Stimulated activated CD4-positive, alpha-beta T cell treated with anti-CD3 and anti-CD28 coated beads, Interleukin-1b, Interleukin-23, amount 100 ng/mL, for 24 hours (primary cell): ENCODE data around the gene PDE1C.
"Not testable (repeated sequence)": the region's sequence is repeated elsewhere in the genome, so short reads cannot be mapped to it uniquely, and the experiment has no call there.

Experiments used
- DNase-seq, 4 experiments: peaks; one replicate each; pipeline ENCODE4 v3.0.0-alpha.2; 2020; ENCODE audit warnings: low read depth in 4 of 4, low spot score in 1 of 4

PDE1C gene

DNA sequence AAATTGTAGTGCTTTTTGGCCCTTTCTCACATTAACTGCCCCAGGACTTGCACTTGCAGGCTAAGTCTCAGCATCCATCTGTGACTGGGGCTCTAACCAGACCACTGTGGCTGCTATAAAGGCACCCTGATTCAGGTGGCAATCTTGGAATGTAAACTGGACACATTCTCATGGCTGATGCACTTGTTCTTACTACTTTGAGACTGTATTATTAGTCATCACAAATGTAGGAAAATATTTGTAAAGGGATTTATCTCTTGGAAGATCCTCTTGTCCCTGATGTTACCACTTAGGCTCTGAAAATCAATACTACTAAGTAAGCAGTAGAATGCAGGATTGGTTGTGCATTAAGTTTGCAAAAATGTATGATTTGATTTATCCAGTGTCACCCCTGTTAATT is 25.0 kb downstream of the PDE1C start:
- no peak for DNase-seq

DNA sequence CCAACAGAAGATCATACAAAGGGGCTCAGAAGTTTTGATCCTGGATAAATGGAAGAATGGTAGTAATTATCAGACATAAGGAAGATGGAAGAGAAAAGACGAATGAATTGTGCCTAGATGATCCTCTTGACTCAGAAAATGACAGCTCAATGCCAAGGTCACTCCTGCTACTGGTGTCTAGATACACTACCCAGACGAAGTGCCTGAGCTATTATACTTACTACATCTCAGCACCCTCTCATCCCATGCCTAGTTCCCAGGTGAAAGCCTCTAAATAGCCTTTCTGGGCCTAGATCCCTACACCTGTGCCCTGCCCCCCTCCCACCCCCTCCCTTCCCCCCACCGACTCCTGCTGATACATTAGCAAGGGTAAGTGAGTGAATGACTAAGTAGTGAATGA is 25.5 kb downstream of the PDE1C start:
- no peak for DNase-seq

DNA sequence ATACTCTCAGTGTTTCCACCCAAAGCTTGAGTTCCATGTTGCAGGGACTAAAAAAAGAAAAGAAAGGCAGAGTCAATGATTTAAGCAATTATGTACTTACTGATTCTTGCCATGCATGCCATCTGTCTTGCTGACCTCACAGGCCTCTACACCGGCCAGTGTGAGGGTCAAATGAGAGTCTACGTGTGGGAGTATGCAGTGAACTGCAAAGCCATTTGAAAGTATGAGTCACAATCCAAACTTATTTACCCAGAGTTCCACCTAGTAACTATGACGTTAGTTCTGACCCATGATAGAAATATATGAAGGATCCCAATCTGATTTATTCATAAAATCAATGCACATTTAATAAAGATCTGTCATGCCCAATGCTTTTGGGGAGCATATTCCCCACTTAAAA is 26.5 kb downstream of the PDE1C start:
- no peak for DNase-seq

DNA sequence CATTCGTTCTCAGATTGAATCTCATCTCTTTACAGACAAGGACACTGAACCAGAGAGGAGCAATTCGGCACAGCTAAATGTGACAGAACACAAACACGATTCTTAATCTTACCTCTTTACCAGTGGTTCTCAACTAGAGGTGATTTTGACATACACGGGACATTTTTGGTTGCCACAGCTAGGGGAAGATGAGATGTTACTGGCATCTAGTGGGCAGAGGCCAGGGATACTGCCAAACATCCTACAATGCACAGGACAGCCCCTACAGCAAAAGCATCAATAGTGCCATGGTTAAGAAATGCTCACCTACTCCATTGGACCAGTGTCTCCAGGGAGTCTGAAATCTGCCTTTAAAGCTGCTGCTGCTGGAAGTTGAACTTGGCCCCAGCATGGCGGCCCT is 27.3 kb downstream of the PDE1C start:
- DNase-seq, result no peak

DNA sequence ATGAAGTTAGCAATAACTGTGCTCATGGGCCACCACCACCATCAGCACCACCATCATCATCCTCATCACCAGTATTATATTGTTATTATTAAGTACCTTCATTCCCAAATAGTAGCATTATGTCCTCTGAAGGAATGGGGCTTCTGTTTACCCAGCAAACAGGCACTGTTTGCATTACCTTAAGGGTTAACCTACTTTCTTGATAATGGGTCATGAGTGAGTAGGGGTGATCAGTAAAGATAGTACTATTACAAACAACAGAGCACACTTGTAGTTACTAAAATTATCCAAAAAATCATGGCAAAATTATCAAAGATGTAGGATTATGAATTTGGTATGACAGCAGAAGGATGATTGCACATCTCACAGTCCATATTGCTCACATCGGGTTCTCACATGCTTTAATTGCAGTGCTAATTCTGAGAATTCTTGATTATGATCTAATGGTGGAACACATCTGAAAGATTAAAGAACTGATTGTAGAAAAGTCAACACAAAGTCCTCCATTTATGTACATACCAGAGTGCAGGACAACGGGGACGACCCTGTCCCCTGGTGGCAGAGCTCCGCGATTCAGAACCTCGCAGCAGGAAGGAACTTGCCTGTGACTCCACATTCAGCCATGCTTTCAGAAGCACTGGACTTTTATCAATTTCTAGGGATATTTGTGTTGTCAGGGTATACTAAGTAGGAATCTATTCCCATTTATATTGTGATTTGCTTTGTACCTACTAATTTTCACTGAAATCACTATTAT is 31.0 kb downstream of the PDE1C start:
- DNase-seq, result no peak

DNA sequence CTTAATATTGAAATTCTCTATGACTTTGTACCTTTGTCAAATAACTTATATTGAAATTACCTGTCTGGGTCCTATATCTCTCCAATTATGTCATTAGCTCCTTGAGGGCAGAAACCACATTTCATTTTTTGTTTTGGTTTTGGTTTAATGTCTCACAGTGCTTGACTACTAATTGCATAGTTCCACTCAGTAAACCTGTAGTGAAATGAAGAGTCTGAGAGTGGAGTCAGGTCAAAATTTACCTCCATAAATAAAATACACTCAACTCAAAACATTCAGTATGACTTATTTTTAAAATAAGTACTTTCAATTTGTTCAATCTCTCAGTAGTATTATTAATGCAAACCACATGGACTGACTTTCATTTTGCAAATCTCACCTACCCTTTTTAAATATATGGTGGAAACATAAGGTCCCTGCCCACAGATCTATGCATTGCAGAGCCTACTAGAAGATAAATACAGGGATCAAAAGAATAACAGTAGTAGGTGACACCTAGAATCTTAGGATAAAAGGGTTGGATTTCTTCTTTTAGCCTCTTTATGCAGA is 32.5 kb downstream of the PDE1C start:
- DNase-seq, result no peak

DNA sequence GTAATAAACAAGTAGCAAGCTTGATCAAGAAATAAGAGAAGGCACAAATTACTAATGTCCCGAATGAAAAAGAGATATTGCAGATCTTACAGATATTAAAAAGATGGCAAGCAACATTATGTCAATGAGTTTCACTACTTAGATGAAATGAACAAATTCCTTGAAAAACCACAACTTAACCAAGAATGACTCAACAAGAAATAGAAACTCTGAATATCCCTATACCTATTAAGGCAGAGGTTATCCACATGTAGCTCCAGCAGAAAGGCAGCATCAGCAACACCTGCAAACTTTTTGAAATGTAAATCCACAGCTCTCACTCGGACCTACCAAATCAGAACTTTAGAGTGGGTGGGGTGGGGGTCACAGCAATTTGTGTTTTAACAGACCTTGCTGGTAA is 33.6 kb downstream of the PDE1C start:
- DNase-seq, result no peak

DNA sequence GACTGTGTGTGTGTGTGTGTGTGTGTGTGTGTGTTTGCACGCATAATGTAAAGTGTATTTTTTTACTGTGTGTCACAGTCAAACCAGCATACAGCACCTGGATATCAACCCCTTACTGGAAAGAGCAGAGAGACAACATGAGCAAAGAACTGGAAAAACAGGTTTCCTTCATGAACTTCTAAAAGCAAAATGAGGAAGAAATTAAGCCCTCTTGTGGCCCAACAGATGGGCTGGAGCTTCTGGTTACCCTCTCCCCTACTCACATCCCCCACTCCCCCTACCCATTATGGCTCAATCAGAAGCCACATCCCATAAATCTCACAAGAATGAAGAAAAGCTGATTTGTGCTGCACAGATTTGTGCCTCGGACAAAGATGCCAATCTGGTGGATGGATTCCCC is 36.2 kb downstream of the PDE1C start:
- DNase-seq, result no peak

DNA sequence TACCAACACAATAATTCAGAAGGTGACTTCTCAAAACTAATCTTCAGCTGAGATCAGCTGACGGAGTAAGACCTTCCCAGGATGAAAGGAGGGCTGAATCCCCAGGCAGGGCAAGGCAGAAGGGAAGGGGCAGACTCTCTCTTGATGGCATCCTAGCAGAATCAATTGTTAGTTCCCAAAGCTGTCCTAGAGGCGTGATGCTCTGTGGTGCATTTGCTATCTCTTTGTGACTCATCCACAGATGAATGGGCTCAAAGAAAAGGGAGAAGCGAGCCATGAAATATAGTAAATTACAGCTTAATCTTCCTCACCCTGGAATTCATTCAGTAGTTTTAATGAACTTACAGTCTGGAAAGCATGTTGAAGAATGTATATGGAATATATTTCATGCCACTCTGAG is 37.2 kb downstream of the PDE1C start:
- no peak for DNase-seq

DNA sequence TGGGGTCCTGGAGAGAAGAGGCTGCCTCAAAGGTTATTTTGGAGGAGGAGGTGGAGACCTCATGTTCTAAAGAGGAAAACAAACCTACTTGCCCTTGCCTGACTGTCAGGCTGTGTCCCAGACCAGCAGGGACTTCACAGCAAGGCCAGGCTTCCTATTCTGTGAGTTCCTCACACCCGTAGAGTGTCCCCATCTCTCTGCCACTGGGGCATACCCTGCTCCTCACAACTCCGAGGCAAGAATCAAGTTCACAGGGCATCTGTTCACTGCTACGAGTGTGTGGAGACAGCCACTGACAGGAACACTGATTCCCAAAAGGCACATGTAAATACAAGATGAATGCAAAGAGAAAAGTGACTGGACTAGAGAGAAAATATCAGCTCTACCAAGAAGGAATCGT is 38.0 kb downstream of the PDE1C start:
- no peak for DNase-seq

DNA sequence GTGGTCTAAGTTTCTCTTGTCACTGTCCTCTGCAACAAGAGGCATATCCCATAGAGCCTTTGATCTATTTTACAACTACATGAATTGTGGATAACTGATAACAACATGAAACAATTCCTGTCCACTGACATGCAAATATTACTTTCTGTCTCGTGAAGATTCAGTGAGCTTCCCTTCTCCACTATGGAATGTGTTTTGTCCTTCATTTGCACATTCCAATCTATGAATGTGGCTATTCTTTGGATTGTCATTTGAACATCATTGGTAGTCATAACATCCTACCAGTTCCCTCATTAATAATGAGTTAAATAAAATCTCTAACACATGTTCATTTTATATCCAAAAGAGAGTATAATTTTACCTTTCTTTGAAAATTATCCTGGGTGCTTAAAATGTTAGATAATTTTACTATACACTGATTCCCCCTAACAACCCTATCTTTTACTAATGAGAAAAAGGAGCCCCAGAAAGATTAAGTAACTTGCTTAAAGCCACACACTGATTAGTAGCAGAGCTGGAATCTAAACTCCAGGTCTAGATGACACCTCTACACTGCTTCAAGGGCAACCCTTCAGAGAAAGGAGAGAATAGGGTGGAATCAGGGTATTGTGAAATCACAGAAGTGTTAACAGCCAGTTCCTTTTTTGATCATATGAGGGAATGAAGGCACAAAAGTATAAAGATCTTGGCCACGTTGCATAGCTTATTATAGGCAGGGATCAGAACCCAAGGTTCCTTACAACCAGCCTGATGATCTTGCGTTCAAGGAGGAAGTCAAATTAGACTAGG is 39.1 kb downstream of the PDE1C start:
- DNase-seq, result no peak

DNA sequence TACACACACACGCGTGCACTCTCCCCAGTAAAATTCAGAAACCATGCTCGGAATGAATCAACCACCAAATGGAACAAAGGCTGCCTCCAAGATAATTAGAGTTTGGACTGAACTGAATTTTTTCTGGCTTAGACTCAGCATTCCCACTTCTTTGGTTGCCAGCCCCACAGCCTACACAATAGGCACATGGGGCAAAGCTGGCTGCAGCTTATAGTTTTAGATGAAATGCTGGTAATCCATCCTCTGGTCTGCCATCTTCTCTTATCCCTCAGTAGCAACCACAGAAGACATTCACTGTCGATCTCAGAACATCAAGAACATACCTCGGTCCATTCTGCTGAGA is 44.2 kb downstream of the PDE1C start:
- DNase-seq, result no peak

DNA sequence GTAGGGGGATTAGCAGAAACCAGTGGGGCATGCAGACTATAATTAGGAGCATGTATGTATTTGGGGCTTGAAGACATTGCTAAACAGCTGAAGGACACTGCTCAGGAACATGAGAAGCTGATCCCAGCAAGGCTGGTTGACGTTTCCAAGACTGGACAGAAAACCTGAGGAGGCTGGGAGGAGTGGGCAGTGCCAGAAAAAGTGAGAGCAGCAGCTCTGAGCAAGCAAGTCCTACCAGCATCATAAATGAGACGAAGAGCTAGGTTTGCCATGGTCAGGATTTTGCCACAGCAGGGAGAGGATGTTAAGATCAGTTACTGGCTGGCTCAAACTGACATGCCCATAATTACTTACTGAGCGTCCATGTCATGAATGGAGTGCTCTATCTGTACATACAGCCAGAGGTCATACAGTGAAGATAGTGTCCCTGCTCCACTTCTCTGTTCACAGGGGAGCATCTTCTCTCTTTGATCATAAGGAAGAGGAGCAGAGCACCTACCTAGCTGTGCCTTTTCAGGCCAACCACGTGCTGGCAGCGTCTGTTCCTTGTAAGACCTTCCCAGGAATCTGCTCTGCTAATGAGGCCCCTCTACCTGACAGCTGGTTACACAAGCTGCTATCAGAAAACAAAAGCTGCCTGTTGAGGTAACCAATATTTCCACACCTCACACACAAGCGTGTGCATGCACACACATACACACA is 44.7 kb downstream of the PDE1C start:
- no peak for DNase-seq

DNA sequence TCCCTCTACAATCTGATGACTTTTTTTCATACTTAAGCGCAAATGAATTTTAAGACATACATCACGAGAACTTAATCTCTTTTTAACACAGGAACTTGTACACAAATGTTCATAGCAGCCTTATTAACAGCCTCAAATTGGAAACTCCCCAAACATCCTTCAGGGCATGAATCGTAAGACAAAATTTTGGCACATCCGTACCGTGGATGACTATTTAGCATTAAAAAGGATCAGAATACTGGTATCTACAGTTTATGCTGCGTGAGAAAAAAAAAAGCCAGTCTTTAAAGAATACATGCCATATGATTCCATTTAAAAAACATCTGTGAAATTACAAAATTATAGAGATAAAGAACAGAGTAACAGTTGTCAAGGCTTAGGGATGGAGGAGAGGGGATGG is 46.8 kb downstream of the PDE1C start:
- DNase-seq, result no peak

DNA sequence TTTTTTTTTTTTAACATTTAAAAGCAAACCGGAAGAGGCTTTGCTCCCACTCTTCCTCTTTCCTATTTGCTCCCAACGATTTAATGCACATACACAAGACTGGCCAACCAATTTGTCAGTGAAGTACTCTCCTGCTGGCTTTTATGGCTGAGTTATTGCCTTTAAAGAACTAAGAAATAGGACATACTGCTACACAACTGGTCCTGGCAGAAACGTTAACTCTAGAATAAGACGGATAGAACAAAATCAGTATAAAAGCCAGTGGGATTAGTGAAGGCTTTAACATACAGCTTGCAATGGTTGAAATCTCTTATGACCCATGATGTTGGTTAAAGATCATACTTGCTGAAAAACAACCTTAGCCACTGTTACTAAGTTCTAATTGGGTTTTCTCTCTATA is 47.2 kb downstream of the PDE1C start:
- no peak for DNase-seq

DNA sequence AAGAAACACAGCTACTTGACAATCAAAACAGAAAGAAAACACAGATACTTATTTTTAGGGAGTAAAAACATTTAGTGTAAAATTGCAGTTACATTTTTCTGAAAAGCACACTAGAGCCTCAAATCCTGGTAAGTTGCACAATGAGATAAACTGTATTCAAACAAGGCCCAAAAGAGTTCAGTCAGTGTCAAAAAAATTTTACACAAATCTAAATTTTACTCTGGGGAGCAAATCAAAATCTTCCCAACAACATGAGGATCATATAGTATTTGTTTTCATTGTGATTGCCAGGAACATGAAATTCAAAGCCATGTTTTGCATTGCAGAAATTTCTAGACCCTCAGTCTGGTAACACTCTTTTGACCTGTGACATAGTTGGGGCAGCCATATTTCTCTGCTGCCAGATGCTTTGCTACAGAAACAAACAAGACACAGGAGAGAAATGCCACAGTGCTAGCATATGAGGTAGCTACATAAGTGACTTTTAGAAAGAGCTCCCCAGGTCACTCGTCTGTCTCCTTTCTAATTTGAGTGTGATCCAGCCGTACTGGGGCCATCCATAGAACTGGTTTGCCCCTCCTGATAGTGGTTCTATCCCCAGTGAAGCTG is 49.6 kb downstream of the PDE1C start:
- DNase-seq, result no peak

DNA sequence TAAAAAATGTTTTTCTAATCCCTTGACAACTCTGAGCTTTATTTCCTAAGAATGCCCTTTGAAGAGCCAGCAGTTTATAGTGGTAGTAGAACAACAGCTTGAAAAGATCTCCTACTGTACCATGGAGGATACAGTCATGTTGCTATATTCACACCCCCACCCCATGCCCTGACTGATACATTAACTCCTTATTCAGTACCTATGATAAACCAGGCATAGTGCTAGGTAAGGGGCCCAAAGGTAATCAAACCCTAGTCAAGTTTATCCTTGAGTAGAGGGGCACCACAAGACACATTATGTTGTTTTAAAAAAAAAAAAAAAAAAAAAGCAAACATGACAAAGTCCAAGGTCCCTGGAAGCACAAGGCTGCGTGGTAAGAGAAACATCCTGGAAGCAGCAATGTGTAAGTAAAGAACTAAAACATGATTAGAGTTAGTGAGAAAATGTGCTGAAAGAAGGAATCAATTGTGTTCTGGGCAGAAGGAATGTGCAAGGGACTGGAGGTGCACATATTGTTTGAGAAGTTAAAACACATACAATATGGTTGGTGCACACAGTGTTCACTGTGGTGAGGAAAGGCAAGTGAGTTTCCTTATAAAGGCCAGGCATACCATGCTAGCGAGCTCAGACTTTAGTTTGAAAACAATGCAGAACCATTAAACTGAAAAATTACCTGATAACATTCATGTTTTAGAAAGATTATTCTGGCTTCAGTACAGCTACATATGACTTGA is 51.2 kb downstream of the PDE1C start:
- DNase-seq, result no peak

DNA sequence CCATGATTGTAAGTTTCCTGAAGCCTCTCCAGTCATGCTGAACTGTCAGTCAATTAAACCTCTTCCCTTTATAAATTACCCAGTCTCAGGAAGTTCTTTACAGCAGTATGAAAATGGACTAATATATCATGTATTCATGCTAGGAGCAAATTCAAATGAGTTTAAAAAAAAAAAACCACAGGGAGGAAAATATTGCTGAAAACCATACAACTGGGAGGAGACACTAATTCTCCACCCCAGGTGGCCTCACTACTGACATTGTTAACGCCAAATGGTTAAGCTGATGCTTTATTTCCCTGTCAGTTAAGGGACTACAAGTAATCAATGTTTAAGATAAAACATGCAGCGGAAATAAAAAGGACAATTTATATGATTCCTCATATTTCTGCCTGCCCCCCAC is 55.1 kb downstream of the PDE1C start:
- DNase-seq, result no peak

DNA sequence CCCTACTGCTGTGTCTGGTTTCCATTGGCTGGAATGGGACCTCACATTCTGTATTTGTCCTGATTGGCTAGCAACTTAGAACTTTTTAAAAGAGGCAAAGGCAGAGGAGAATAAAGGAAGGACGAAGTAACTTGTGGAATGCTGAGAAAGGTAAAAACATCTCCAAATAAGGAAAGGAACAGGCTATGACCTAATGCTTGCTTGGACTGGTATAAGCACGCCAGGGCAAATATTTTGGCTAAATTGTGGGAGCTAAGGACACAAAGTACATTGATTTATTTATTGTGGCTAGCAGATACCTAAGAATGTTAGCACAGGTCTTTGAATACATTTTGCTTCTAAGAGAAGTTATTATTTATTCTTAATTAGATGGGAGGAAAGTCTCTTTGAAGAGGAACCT is 56.7 kb downstream of the PDE1C start:
- not testable (repeated sequence) for DNase-seq

DNA sequence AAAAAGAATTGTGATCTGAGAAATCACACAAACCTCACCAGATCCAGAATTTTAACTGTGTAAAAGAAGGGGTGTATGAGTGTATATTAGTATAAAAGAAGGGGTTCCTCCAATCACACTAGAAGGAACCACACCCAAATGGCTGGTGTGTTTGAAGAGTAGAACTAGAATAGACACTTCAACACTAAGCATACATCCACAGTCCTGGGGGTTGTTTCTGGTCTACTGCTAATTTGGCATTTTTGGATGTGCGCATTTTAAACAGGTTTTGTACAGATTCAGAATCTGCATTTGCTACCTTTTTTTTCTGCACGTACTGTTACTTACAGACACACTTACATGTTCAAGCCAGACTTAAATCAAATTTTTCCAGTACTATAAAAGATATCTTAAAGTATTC is 64.6 kb downstream of the PDE1C start:
- DNase-seq, result no peak

DNA sequence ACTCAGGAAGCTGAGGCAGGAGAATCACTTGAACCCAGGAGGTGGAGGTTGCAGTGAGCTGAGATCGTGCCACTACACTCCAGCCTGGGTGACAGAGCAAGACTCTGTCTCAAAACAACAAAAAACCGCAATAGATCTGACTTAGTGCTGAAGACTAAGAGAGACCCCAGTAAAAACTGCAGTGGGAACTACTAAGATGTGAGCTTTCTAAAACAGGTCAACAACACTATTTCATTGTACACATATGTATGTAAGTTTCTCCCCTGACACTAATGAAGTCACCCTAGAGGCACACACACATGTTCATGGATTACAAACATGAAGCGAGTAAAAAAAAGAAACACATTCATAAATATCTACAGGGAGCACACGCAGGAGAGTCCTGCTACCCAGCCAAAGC is 68.3 kb downstream of the PDE1C start:
- DNase-seq, result no peak
